ENCODE data around the gene PLA2G7.

Gene PLA2G7

DNA sequence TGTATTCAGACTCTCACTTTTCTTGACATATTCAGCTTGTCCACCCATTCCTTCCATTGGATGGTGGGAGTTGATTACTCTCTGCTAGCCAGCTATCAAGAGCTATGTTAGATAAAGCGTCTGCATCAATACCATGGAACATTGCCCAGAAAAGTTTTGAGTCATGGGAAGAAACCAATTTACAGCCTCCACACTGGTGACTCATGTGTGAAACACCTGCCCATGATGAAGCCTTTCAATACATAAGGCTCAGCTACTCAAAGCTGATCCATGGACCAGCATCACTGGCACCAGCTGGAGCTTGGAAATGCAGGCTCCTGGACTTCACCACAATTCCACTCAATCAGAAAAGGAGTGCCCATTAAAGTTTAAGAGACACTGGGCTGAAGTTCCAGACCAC lies 16.1 kb downstream of the PLA2G7 start:
- H3K9me3 ChIP-seq (ENCODE audit: low read length), result no peaks in the 10 kb centered on the region
- H3K9ac ChIP-seq (ENCODE audit: low read length), result no peak overlapping the region
- H3K4me1 ChIP-seq (ENCODE audit: insufficient read depth, low read length), result no peaks in the 10 kb centered on the region
- no peak overlapping the region for H3K27ac ChIP-seq (ENCODE audit: low read depth, low read length)
- no peaks in the 10 kb centered on the region for H3K36me3 ChIP-seq (ENCODE audit: insufficient read depth, low read length)
- no peak overlapping the region for H3K4me3 ChIP-seq (ENCODE audit: low read depth in 1 of 2, low read length in 2 of 2)
- H3K27me3 ChIP-seq (ENCODE audit: control insufficient read depth in 1 of 2, insufficient read depth in 2 of 2, low read length in 2 of 2), result no peaks in the 10 kb centered on the region

DNA sequence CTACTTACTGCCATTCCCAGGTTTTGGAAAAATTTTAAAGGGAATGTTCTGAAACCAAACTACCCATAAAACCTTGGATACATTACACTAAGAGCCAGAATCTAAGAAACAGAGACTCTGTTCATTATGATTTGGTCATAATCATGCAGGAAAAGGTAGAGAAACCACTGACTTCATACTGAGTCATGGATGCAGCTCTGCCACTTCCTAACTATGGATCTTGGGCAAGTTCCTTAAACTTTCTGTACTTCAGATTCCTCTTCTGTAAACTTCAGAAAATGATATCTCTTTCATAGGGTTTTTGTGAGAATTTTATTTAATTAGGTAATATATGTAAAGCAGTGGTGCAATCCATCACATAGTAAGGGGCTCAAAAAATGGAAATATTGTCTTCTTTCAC lies 20.0 kb downstream of the PLA2G7 start:
- H3K9me3 ChIP-seq (ENCODE audit: low read length), result no peaks in the 10 kb centered on the region
- H3K36me3 ChIP-seq (ENCODE audit: insufficient read depth, low read length), result no peaks in the 10 kb centered on the region
- H3K27me3 ChIP-seq (ENCODE audit: control insufficient read depth in 1 of 2, insufficient read depth in 2 of 2, low read length in 2 of 2), result no peaks in the 10 kb centered on the region
- no peak overlapping the region for H3K4me3 ChIP-seq (ENCODE audit: low read depth in 1 of 2, low read length in 2 of 2)
- H3K27ac ChIP-seq (ENCODE audit: low read depth, low read length), result no peak overlapping the region
- H3K9ac ChIP-seq (ENCODE audit: low read length), result no peak overlapping the region
- no peaks in the 10 kb centered on the region for H3K4me1 ChIP-seq (ENCODE audit: insufficient read depth, low read length)

DNA sequence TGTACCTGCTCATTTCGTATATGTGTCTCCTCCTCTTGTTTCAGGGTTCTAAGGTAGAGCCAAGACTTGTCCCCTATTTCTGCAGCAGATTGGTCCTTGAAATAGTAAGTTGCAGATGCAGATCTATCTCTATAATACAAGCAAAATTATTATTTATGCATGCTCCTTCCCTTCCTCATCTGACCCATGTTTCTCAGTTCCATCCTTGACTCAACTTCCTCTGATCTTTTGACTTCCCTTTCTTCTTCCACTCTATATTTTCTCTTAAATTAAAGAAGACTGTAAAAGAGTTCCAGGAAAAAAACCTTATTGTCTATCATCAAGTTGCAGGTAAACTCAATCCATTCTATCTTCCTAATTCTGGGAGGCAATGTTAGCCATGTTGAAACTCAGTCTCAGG lies 23.7 kb downstream of the PLA2G7 start:
- no peak overlapping the region for H3K27ac ChIP-seq (ENCODE audit: low read depth, low read length)
- no peak overlapping the region for H3K4me3 ChIP-seq (ENCODE audit: low read depth in 1 of 2, low read length in 2 of 2)
- no peaks in the 10 kb centered on the region for H3K9me3 ChIP-seq (ENCODE audit: low read length)
- H3K9ac ChIP-seq (ENCODE audit: low read length), result no peak overlapping the region
- no peaks in the 10 kb centered on the region for H3K4me1 ChIP-seq (ENCODE audit: insufficient read depth, low read length)
- no peaks in the 10 kb centered on the region for H3K27me3 ChIP-seq (ENCODE audit: control insufficient read depth in 1 of 2, insufficient read depth in 2 of 2, low read length in 2 of 2)
- H3K36me3 ChIP-seq (ENCODE audit: insufficient read depth, low read length), result no peaks in the 10 kb centered on the region

DNA sequence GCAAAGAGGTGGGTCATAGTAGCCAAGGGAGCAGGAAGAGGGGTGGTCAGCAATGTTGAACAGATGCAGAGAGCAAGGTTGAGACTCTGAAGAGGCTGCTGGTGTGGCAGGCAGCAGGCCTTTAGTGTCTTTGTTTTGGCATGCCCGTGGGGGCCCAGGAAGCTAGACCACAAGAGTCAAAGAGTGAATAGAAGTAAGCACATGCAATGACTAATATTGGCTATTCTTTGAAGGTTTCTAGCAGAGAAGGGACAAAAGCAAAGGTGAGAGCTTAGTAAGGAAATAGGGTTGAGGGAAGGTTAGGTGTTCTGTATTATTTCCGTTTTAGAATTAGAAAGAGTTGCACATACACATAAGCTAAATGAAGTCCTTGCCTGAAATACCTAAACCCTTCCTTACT lies 28.7 kb downstream of the PLA2G7 start:
- H3K4me3 ChIP-seq (ENCODE audit: low read depth in 1 of 2, low read length in 2 of 2), result no peak overlapping the region
- H3K27me3 ChIP-seq (ENCODE audit: control insufficient read depth in 1 of 2, insufficient read depth in 2 of 2, low read length in 2 of 2), result no peaks in the 10 kb centered on the region
- no peaks in the 10 kb centered on the region for H3K36me3 ChIP-seq (ENCODE audit: insufficient read depth, low read length)
- no peak overlapping the region for H3K27ac ChIP-seq (ENCODE audit: low read depth, low read length)
- no peaks in the 10 kb centered on the region for H3K4me1 ChIP-seq (ENCODE audit: insufficient read depth, low read length)
- no peaks in the 10 kb centered on the region for H3K9me3 ChIP-seq (ENCODE audit: low read length)
- H3K9ac ChIP-seq (ENCODE audit: low read length), result no peak overlapping the region

GRCh38 chr6:46704562-46704961 lies 30.6 kb downstream of the PLA2G7 start:
- no peak overlapping the region for H3K27ac ChIP-seq (ENCODE audit: low read depth, low read length)
- no peaks in the 10 kb centered on the region for H3K36me3 ChIP-seq (ENCODE audit: insufficient read depth, low read length)
- H3K4me1 ChIP-seq (ENCODE audit: insufficient read depth, low read length), result no peaks in the 10 kb centered on the region
- H3K9me3 ChIP-seq (ENCODE audit: low read length), result no peaks in the 10 kb centered on the region
- H3K27me3 ChIP-seq (ENCODE audit: control insufficient read depth in 1 of 2, insufficient read depth in 2 of 2, low read length in 2 of 2), result no peaks in the 10 kb centered on the region
- no peak overlapping the region for H3K4me3 ChIP-seq (ENCODE audit: low read depth in 1 of 2, low read length in 2 of 2)
- no peak overlapping the region for H3K9ac ChIP-seq (ENCODE audit: low read length)

- Histone ChIP-seq H3K4me3 (ENCODE audit: low read depth in 1 of 2, low read length in 2 of 2) (no peak overlapping the region), H3K4me1 (ENCODE audit: insufficient read depth, low read length) (no peaks in the 10 kb centered on the region), H3K27ac (ENCODE audit: low read depth, low read length) (no peak overlapping the region), H3K9ac (ENCODE audit: low read length) (no peak overlapping the region), H3K9me3 (ENCODE audit: low read length) (no peaks in the 10 kb centered on the region), H3K36me3 (ENCODE audit: insufficient read depth, low read length) (no peaks in the 10 kb centered on the region), H3K27me3 (ENCODE audit: control insufficient read depth in 1 of 2, insufficient read depth in 2 of 2, low read length in 2 of 2) (no peaks in the 10 kb centered on the region)
These were observed 35.2 kb downstream of the PLA2G7 start for GRCh38 chr6:46699970-46700369.

- Histone ChIP-seq H3K4me3 (ENCODE audit: low read depth in 1 of 2, low read length in 2 of 2) (no peak overlapping the region), H3K27ac (ENCODE audit: low read depth, low read length) (no peak overlapping the region), H3K27me3 (ENCODE audit: control insufficient read depth in 1 of 2, insufficient read depth in 2 of 2, low read length in 2 of 2) (no peaks in the 10 kb centered on the region), H3K36me3 (ENCODE audit: insufficient read depth, low read length) (no peaks in the 10 kb centered on the region), H3K9me3 (ENCODE audit: low read length) (no peaks in the 10 kb centered on the region), H3K9ac (ENCODE audit: low read length) (no peak overlapping the region), H3K4me1 (ENCODE audit: insufficient read depth, low read length) (no peaks in the 10 kb centered on the region)
These were observed 44.2 kb downstream of the PLA2G7 start for GRCh38 chr6:46690911-46691451.

DNA sequence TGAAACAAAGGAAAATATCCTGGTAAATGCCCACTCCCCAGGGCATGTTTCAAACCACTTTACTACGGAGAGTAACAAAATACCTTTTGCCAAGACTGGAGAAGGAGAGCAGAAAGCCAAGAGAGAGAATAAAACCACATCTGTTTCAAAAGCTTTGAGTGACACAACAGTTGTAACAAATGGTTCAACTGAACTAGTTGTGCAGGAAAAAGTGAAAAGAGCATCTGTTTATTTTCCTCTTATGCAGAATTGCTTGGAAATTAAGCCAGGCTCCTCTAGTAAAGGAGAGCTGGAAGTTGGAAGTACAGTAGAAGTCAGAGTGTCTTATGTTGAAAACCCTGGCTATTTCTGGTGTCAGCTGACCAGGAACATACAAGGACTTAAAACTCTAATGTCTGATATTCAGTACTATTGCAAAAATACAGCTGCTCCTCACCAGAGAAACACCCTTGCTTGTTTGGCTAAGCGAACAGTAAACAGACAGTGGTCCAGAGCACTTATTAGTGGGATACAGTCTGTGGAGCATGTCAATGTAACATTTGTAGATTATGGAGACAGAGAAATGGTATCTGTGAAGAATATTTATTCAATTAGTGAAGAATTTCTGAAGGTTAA lies 44.9 kb downstream of the PLA2G7 start:
- no peak overlapping the region for H3K9ac ChIP-seq (ENCODE audit: low read length)
- H3K4me3 ChIP-seq (ENCODE audit: low read depth in 1 of 2, low read length in 2 of 2), result no peak overlapping the region
- no peaks in the 10 kb centered on the region for H3K27me3 ChIP-seq (ENCODE audit: control insufficient read depth in 1 of 2, insufficient read depth in 2 of 2, low read length in 2 of 2)
- H3K4me1 ChIP-seq (ENCODE audit: insufficient read depth, low read length), result no peaks in the 10 kb centered on the region
- H3K9me3 ChIP-seq (ENCODE audit: low read length), result no peaks in the 10 kb centered on the region
- H3K27ac ChIP-seq (ENCODE audit: low read depth, low read length), result no peak overlapping the region
- H3K36me3 ChIP-seq (ENCODE audit: insufficient read depth, low read length), result no peaks in the 10 kb centered on the region

- H3K9ac ChIP-seq (ENCODE audit: low read length), result no peak overlapping the region
- no peak overlapping the region for H3K4me3 ChIP-seq (ENCODE audit: low read depth in 1 of 2, low read length in 2 of 2)
- H3K27me3 ChIP-seq (ENCODE audit: control insufficient read depth in 1 of 2, insufficient read depth in 2 of 2, low read length in 2 of 2), result no peaks in the 10 kb centered on the region
- H3K27ac ChIP-seq (ENCODE audit: low read depth, low read length), result no peak overlapping the region
- no peaks in the 10 kb centered on the region for H3K36me3 ChIP-seq (ENCODE audit: insufficient read depth, low read length)
- H3K9me3 ChIP-seq (ENCODE audit: low read length), result no peaks in the 10 kb centered on the region
- no peaks in the 10 kb centered on the region for H3K4me1 ChIP-seq (ENCODE audit: insufficient read depth, low read length)
These were observed 45.5 kb downstream of the PLA2G7 start for GRCh38 chr6:46689657-46690056.

GRCh38 chr6:46688966-46689335 lies 46.2 kb downstream of the PLA2G7 start:
- Histone ChIP-seq H3K4me3 (ENCODE audit: low read depth in 1 of 2, low read length in 2 of 2) (no peak overlapping the region), H3K9ac (ENCODE audit: low read length) (no peak overlapping the region), H3K9me3 (ENCODE audit: low read length) (no peaks in the 10 kb centered on the region), H3K4me1 (ENCODE audit: insufficient read depth, low read length) (no peaks in the 10 kb centered on the region), H3K27me3 (ENCODE audit: control insufficient read depth in 1 of 2, insufficient read depth in 2 of 2, low read length in 2 of 2) (no peaks in the 10 kb centered on the region), H3K27ac (ENCODE audit: low read depth, low read length) (no peak overlapping the region), H3K36me3 (ENCODE audit: insufficient read depth, low read length) (no peaks in the 10 kb centered on the region)

DNA sequence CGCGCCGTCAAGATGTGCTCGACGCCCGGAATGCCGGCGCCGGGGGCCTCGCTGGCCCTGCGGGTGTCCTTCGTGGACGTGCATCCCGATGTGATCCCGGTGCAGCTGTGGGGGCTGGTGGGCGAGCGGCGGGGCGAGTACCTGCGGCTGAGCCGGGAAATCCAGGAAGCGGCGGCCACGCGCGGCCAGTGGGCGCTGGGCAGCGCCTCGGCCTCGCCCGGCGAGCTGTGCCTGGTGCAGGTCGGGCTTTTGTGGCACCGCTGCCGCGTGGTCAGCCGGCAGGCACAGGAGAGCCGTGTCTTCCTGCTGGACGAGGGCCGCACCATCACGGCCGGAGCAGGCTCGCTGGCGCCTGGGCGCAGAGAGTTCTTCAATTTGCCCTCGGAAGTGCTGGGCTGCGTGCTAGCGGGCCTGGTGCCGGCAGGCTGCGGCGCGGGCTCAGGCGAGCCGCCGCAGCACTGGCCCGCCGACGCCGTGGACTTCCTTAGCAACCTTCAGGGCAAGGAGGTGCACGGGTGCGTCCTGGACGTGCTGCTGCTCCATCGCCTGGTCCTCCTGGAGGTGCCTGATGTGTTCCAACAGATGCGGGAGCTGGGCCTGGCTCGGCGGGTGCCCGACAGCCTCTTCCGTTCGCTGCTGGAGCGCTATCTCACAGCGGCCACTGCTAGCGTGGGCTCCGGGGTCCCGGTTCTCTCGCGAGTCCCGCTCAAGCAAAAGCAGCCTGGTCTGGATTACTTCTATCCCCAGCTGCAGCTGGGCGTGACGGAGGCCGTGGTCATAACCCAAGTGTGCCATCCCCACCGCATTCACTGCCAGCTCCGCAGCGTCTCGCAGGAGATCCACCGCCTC lies 46.8 kb downstream of the PLA2G7 start:
- Histone ChIP-seq H3K9me3 (ENCODE audit: low read length) (no peaks in the 10 kb centered on the region), H3K4me1 (ENCODE audit: insufficient read depth, low read length) (no peaks in the 10 kb centered on the region), H3K36me3 (ENCODE audit: insufficient read depth, low read length) (no peaks in the 10 kb centered on the region), H3K9ac (ENCODE audit: low read length) (no peak overlapping the region), H3K27me3 (ENCODE audit: control insufficient read depth in 1 of 2, insufficient read depth in 2 of 2, low read length in 2 of 2) (no peaks in the 10 kb centered on the region), H3K4me3 (ENCODE audit: low read depth in 1 of 2, low read length in 2 of 2) (no peak overlapping the region), H3K27ac (ENCODE audit: low read depth, low read length) (no peak overlapping the region)

Data from muscle layer of colon (tissue), 2 donors.